Measurements from ENCODE around the gene SDHAF4. TPM values are rescaled to one million over a fixed set of nuclear protein-coding genes. Genes with fewer than 3 reads are reported as not detected.

Gene SDHAF4
- total RNA-seq, result 18.9 and 19.2 TPM in 2 replicates
- long read RNA-seq, partial matches to known transcripts, result 0 of 3 reads
- long read RNA-seq, other reads (novel, unspliced or antisense), result 1 of 3 reads

GRCh38 chr6:70566751-70567382 lies at the start of gene SDHAF4:
Gene SDHAF4, plus strand, starts transcription at chr6:70566930. Its CDS starts 11 bp downstream, at chr6:70566941.
- peak; percentile 47 for TF ChIP-seq CTCF (conservative IDR thresholded peaks at IDR 0.05)
- Mint-ChIP-seq H3K4me1 (peaks cover 15% of the 10 kb centered on the region), H3K4me3 (peak within 1 kb of the TSS; percentile 91), H3K36me3 (ENCODE audit: low read depth) (peaks cover 21% of the 10 kb centered on the region), H3K9me3 (peaks cover 3% of the 10 kb centered on the region), H3K27ac (ENCODE audit: unreplicated experiment) (peak within 1 kb of the TSS; percentile 53), H3K27me3 (ENCODE audit: low read depth) (no peaks in the 10 kb centered on the region)
- DNase-seq (ENCODE audit: low read depth, low spot score), result peak; percentile 89

- no peak for DNase-seq (ENCODE audit: low read depth, low spot score)
- no peak for TF ChIP-seq CTCF (conservative IDR thresholded peaks at IDR 0.05)
- no peak overlapping the region for H3K27ac Mint-ChIP-seq (ENCODE audit: unreplicated experiment)
- no peak overlapping the region for H3K4me3 Mint-ChIP-seq
- H3K36me3 Mint-ChIP-seq (ENCODE audit: low read depth), result peaks cover 16% of the 10 kb centered on the region
- H3K4me1 Mint-ChIP-seq, result no peaks in the 10 kb centered on the region
- no peaks in the 10 kb centered on the region for H3K27me3 Mint-ChIP-seq (ENCODE audit: low read depth)
- H3K9me3 Mint-ChIP-seq, result peaks cover 7% of the 10 kb centered on the region
Measured at GRCh38 chr6:70518723-70519122, 48.0 kb upstream of the SDHAF4 start.

GRCh38 chr6:70520575-70520974 lies 46.2 kb upstream of the SDHAF4 start:
- Mint-ChIP-seq H3K4me1 (no peaks in the 10 kb centered on the region), H3K36me3 (ENCODE audit: low read depth) (peaks cover 11% of the 10 kb centered on the region), H3K27ac (ENCODE audit: unreplicated experiment) (no peak overlapping the region), H3K27me3 (ENCODE audit: low read depth) (no peaks in the 10 kb centered on the region), H3K4me3 (no peak overlapping the region), H3K9me3 (peaks cover 4% of the 10 kb centered on the region)
- peak; percentile 68 for TF ChIP-seq CTCF (conservative IDR thresholded peaks at IDR 0.05)
- no peak for DNase-seq (ENCODE audit: low read depth, low spot score)

GRCh38 chr6:70524721-70525286 lies 41.9 kb upstream of the SDHAF4 start:
- no peak overlapping the region for H3K4me3 Mint-ChIP-seq

GRCh38 chr6:70527071-70527737 lies 39.5 kb upstream of the SDHAF4 start:
- Mint-ChIP-seq H3K27ac (ENCODE audit: unreplicated experiment) (no peak overlapping the region), H3K9me3 (no peaks in the 10 kb centered on the region), H3K4me1 (no peaks in the 10 kb centered on the region), H3K36me3 (ENCODE audit: low read depth) (peaks cover 6% of the 10 kb centered on the region), H3K4me3 (no peak overlapping the region), H3K27me3 (ENCODE audit: low read depth) (no peaks in the 10 kb centered on the region)
- no peak for DNase-seq (ENCODE audit: low read depth, low spot score)
- no peak for TF ChIP-seq CTCF (conservative IDR thresholded peaks at IDR 0.05)

More at GRCh38 chr6:70524721-70525286, 41.9 kb upstream of the SDHAF4 start:
- Mint-ChIP-seq H3K36me3 (ENCODE audit: low read depth) (peaks cover 6% of the 10 kb centered on the region), H3K9me3 (no peaks in the 10 kb centered on the region), H3K4me1 (no peaks in the 10 kb centered on the region), H3K27me3 (ENCODE audit: low read depth) (no peaks in the 10 kb centered on the region), H3K27ac (ENCODE audit: unreplicated experiment) (no peak overlapping the region)
- no peak for TF ChIP-seq CTCF (conservative IDR thresholded peaks at IDR 0.05)
- DNase-seq (ENCODE audit: low read depth, low spot score), result no peak

All from neural crest cell (in vitro differentiated cells).